ENCODE results near the gene PCDHGA10. TPM values are rescaled to one million over a fixed set of nuclear protein-coding genes. Genes with fewer than 3 reads are reported as not detected.

The PCDHGA10 gene
- total RNA-seq, 1 experiment from 2014 or later: not detected

Other genes with a start within 250 kb of the PCDHGA10 start
- not detected in 5 replicates for gene PCDHB7, start 240.3 kb upstream of the PCDHGA10 start, total RNA-seq (2022; extraction: Qiagen RNA extraction; ENCODE audit: low read depth)
- 0.24 to 0.35 TPM (median 0.29 TPM) in 5 replicates for gene PCDHB8, start 235.2 kb upstream of the PCDHGA10 start, total RNA-seq (2022; extraction: Qiagen RNA extraction; ENCODE audit: low read depth)
- 0.04 to 0.19 TPM (median 0.06 TPM) in 5 replicates for gene PCDHB16, start 230.6 kb upstream of the PCDHGA10 start, total RNA-seq (2022; extraction: Qiagen RNA extraction; ENCODE audit: low read depth)
- 0.05 to 0.12 TPM in 2 of 5 replicates, not detected in the others for gene PCDHB9, start 225.8 kb upstream of the PCDHGA10 start, total RNA-seq (2022; extraction: Qiagen RNA extraction; ENCODE audit: low read depth)
- 0.04 to 0.06 TPM (median 0.05 TPM) in 3 of 5 replicates, not detected in the others for gene PCDHB10, start 220.6 kb upstream of the PCDHGA10 start, total RNA-seq (2022; extraction: Qiagen RNA extraction; ENCODE audit: low read depth)
- 0.07 to 0.12 TPM (median 0.11 TPM) in 3 of 5 replicates, not detected in the others for gene PCDHB11, start 213.4 kb upstream of the PCDHGA10 start, total RNA-seq (2022; extraction: Qiagen RNA extraction; ENCODE audit: low read depth)
- gene PCDHB12, start 204.3 kb upstream of the PCDHGA10 start, total RNA-seq (2022; extraction: Qiagen RNA extraction; ENCODE audit: low read depth): 0.02 TPM in 1 of 5 replicates, not detected in the others
- gene PCDHB13, start 199.1 kb upstream of the PCDHGA10 start, total RNA-seq (2022; extraction: Qiagen RNA extraction; ENCODE audit: low read depth): 0.05 to 0.09 TPM (median 0.06 TPM) in 5 replicates
- gene PCDHB14, start 189.6 kb upstream of the PCDHGA10 start, total RNA-seq (2022; extraction: Qiagen RNA extraction; ENCODE audit: low read depth): 0.05 to 0.15 TPM (median 0.08 TPM) in 5 replicates
- gene PCDHB15, start 167.6 kb upstream of the PCDHGA10 start, total RNA-seq (2022; extraction: Qiagen RNA extraction; ENCODE audit: low read depth): 0.05 to 0.06 TPM in 2 of 5 replicates, not detected in the others
- gene SLC25A2, start 108.9 kb upstream of the PCDHGA10 start, total RNA-seq (2022; extraction: Qiagen RNA extraction; ENCODE audit: low read depth): not detected in 5 replicates
- gene TAF7, start 92.2 kb upstream of the PCDHGA10 start, total RNA-seq (2022; extraction: Qiagen RNA extraction; ENCODE audit: low read depth): 67.8 to 84.2 TPM (median 73.3 TPM) in 5 replicates
- 0.37 to 0.48 TPM (median 0.40 TPM) in 5 replicates for gene PCDHGA1, start 82.5 kb upstream of the PCDHGA10 start, total RNA-seq (2022; extraction: Qiagen RNA extraction; ENCODE audit: low read depth)
- gene PCDHGA2, start 74.2 kb upstream of the PCDHGA10 start, total RNA-seq (2022; extraction: Qiagen RNA extraction; ENCODE audit: low read depth): 0.66 to 0.87 TPM (median 0.76 TPM) in 5 replicates
- 0.02 to 0.04 TPM (median 0.03 TPM) in 3 of 5 replicates, not detected in the others for gene PCDHGA3, start 69.2 kb upstream of the PCDHGA10 start, total RNA-seq (2022; extraction: Qiagen RNA extraction; ENCODE audit: low read depth)
- gene PCDHGB1, start 62.9 kb upstream of the PCDHGA10 start, total RNA-seq (2022; extraction: Qiagen RNA extraction; ENCODE audit: low read depth): 1.6 to 2.1 TPM (median 1.8 TPM) in 5 replicates
- 0.09 to 0.17 TPM (median 0.14 TPM) in 5 replicates for gene PCDHGA4, start 58.0 kb upstream of the PCDHGA10 start, total RNA-seq (2022; extraction: Qiagen RNA extraction; ENCODE audit: low read depth)
- 0.09 to 0.20 TPM (median 0.14 TPM) in 4 of 5 replicates, not detected in the other for gene PCDHGB2, start 53.0 kb upstream of the PCDHGA10 start, total RNA-seq (2022; extraction: Qiagen RNA extraction; ENCODE audit: low read depth)
- 0.07 to 0.22 TPM (median 0.18 TPM) in 5 replicates for gene PCDHGA5, start 48.8 kb upstream of the PCDHGA10 start, total RNA-seq (2022; extraction: Qiagen RNA extraction; ENCODE audit: low read depth)
- gene PCDHGB3, start 42.7 kb upstream of the PCDHGA10 start, total RNA-seq (2022; extraction: Qiagen RNA extraction; ENCODE audit: low read depth): 0.19 to 0.37 TPM (median 0.31 TPM) in 5 replicates
- gene PCDHGA6, start 39.1 kb upstream of the PCDHGA10 start, total RNA-seq (2022; extraction: Qiagen RNA extraction; ENCODE audit: low read depth): 0.19 to 0.39 TPM (median 0.26 TPM) in 5 replicates
- 0.84 to 1.3 TPM (median 1.1 TPM) in 5 replicates for gene PCDHGA7, start 30.2 kb upstream of the PCDHGA10 start, total RNA-seq (2022; extraction: Qiagen RNA extraction; ENCODE audit: low read depth)
- 0.77 to 1.0 TPM (median 0.88 TPM) in 5 replicates for gene PCDHGB4, start 25.3 kb upstream of the PCDHGA10 start, total RNA-seq (2022; extraction: Qiagen RNA extraction; ENCODE audit: low read depth)
- gene PCDHGA8, start 20.4 kb upstream of the PCDHGA10 start, total RNA-seq (2022; extraction: Qiagen RNA extraction; ENCODE audit: low read depth): 0.02 to 0.03 TPM (median 0.02 TPM) in 3 of 5 replicates, not detected in the others
- gene PCDHGB5, start 15.0 kb upstream of the PCDHGA10 start, total RNA-seq (2022; extraction: Qiagen RNA extraction; ENCODE audit: low read depth): 2.3 to 2.7 TPM (median 2.6 TPM) in 5 replicates
- gene PCDHGA9, start 10.2 kb upstream of the PCDHGA10 start, total RNA-seq (2022; extraction: Qiagen RNA extraction; ENCODE audit: low read depth): 0.04 to 0.09 TPM (median 0.06 TPM) in 4 of 5 replicates, not detected in the other
- 0.09 to 0.23 TPM (median 0.13 TPM) in 5 replicates for gene PCDHGB6, start 5.0 kb upstream of the PCDHGA10 start, total RNA-seq (2022; extraction: Qiagen RNA extraction; ENCODE audit: low read depth)
- 0.06 to 0.08 TPM (median 0.06 TPM) in 4 of 5 replicates, not detected in the other for gene PCDHGB7, start 4.7 kb downstream of the PCDHGA10 start, total RNA-seq (2022; extraction: Qiagen RNA extraction; ENCODE audit: low read depth)
- not detected in 5 replicates for gene PCDHGA11, start 8.1 kb downstream of the PCDHGA10 start, total RNA-seq (2022; extraction: Qiagen RNA extraction; ENCODE audit: low read depth)
- 0.02 to 0.03 TPM in 2 of 5 replicates, not detected in the others for gene PCDHGA12, start 17.5 kb downstream of the PCDHGA10 start, total RNA-seq (2022; extraction: Qiagen RNA extraction; ENCODE audit: low read depth)
- 5.7 to 7.4 TPM (median 6.8 TPM) in 5 replicates for gene PCDHGC3, start 63.0 kb downstream of the PCDHGA10 start, total RNA-seq (2022; extraction: Qiagen RNA extraction; ENCODE audit: low read depth)
- not detected in 5 replicates for gene PCDHGC4, start 72.0 kb downstream of the PCDHGA10 start, total RNA-seq (2022; extraction: Qiagen RNA extraction; ENCODE audit: low read depth)
- 0.05 TPM in 1 of 5 replicates, not detected in the others for gene PCDHGC5, start 76.1 kb downstream of the PCDHGA10 start, total RNA-seq (2022; extraction: Qiagen RNA extraction; ENCODE audit: low read depth)
- gene DIAPH1, start 206.0 kb downstream of the PCDHGA10 start, total RNA-seq (2022; extraction: Qiagen RNA extraction; ENCODE audit: low read depth): 102 to 110 TPM (median 107 TPM) in 5 replicates
- 44.8 to 53.9 TPM (median 50.6 TPM) in 5 replicates for gene HDAC3, start 223.9 kb downstream of the PCDHGA10 start, total RNA-seq (2022; extraction: Qiagen RNA extraction; ENCODE audit: low read depth)
- gene RELL2, start 224.0 kb downstream of the PCDHGA10 start, total RNA-seq (2022; extraction: Qiagen RNA extraction; ENCODE audit: low read depth): 3.5 to 5.7 TPM (median 4.0 TPM) in 5 replicates
- 7.7 to 11.9 TPM (median 9.8 TPM) in 5 replicates for gene FCHSD1, start 238.4 kb downstream of the PCDHGA10 start, total RNA-seq (2022; extraction: Qiagen RNA extraction; ENCODE audit: low read depth)